Neutrophil (primary cell): ENCODE data around the gene DTX4.

Source experiments
- H3K27ac ChIP-seq: fragments of 200-600 bp; sonication (generic); 2 replicates; pipeline ENCODE4 v1.5.1; 2016; ENCODE audit warnings: mild to moderate bottlenecking, moderate library complexity
- H3K27me3 ChIP-seq: fragments of 200-600 bp; sonication (generic); 2 replicates; pipeline ENCODE4 v1.6.0; 2016; ENCODE audit warnings: mild to moderate bottlenecking
- H3K36me3 ChIP-seq: fragments of 200-600 bp; sonication (generic); 2 replicates; pipeline ENCODE4 v1.5.1; 2017
- H3K4me1 ChIP-seq, 2 experiments: fragments of 200-600 bp in 1 of 2; sonication (generic) in 1 of 2; 1 replicate in 1 of 2; 2 replicates in 1 of 2; pipeline versions ENCODE4 v1.5.1 to v1.6.1; 2013 to 2016; ENCODE audit warnings: low read depth in 1 of 2, low read length in 1 of 2, mild to moderate bottlenecking in 1 of 2, moderate library complexity in 1 of 2; ENCODE audit not compliant: control insufficient read depth in 1 of 2, insufficient read depth in 1 of 2
- H3K4me3 ChIP-seq, 2 experiments: fragments of 200-600 bp in 1 of 2; sonication (generic) in 1 of 2; 1 replicate in 1 of 2; 2 replicates in 1 of 2; pipeline ENCODE4 v1.5.1; 2013 to 2016; ENCODE audit warnings: low read depth in 1 of 2, low read length in 1 of 2, mild to moderate bottlenecking in 1 of 2, moderate library complexity in 1 of 2
- H3K9me3 ChIP-seq: fragments of 200-600 bp; sonication (generic); 2 replicates; pipeline ENCODE4 v1.5.1; 2016
- TF ChIP-seq, protein P1 (sequence below): fragments of 200-600 bp; sonication (generic); IDR thresholded peaks from 2 replicates; pipeline ENCODE4 v1.5.1; 2016; ENCODE audit warnings: antibody characterized with exemption

The DTX4 gene

DNA sequence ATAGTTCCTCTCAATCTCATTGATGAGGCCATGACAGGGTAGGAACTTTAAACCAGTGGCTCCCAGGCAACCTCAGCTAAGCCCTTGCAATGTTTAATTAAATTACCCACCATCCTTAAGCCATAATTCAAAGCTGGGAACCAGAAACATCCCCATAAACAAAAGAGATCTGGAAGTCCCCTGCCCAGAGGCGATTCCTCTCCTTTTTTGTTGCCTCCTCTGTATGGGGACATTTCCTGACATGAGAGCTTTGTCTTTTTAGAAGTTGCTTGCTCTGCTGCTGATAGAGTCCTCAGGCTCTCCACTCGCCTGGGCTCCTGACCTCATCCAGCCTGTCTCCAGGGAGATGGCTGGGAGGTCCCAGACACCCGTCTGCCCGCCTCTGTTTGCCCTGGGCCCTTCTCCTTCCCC lies 3.2 kb downstream of the DTX4 start:
- Histone ChIP-seq H3K4me3 (no peak overlapping the region), H3K9me3 (no peaks in the 10 kb centered on the region), H3K4me1 (peaks cover 23 to 26% of the 10 kb centered on the region in 2 experiments), H3K27me3 (peaks cover 35% of the 10 kb centered on the region), H3K27ac (peak overlapping the region; percentile 13), H3K36me3 (peaks cover 7% of the 10 kb centered on the region)
- TF ChIP-seq, protein P1, sequence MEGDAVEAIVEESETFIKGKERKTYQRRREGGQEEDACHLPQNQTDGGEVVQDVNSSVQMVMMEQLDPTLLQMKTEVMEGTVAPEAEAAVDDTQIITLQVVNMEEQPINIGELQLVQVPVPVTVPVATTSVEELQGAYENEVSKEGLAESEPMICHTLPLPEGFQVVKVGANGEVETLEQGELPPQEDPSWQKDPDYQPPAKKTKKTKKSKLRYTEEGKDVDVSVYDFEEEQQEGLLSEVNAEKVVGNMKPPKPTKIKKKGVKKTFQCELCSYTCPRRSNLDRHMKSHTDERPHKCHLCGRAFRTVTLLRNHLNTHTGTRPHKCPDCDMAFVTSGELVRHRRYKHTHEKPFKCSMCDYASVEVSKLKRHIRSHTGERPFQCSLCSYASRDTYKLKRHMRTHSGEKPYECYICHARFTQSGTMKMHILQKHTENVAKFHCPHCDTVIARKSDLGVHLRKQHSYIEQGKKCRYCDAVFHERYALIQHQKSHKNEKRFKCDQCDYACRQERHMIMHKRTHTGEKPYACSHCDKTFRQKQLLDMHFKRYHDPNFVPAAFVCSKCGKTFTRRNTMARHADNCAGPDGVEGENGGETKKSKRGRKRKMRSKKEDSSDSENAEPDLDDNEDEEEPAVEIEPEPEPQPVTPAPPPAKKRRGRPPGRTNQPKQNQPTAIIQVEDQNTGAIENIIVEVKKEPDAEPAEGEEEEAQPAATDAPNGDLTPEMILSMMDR: no peak

GRCh38 chr11:59176330-59176729 lies 4.4 kb downstream of the DTX4 start:
- Histone ChIP-seq H3K9me3 (no peaks in the 10 kb centered on the region), H3K27ac (no peak overlapping the region), H3K27me3 (peaks cover 35% of the 10 kb centered on the region), H3K4me1 (peaks cover 23 to 24% of the 10 kb centered on the region in 2 experiments), H3K4me3 (no peak overlapping the region), H3K36me3 (peaks cover 7% of the 10 kb centered on the region)
- TF ChIP-seq, protein P1: no peak

DNA sequence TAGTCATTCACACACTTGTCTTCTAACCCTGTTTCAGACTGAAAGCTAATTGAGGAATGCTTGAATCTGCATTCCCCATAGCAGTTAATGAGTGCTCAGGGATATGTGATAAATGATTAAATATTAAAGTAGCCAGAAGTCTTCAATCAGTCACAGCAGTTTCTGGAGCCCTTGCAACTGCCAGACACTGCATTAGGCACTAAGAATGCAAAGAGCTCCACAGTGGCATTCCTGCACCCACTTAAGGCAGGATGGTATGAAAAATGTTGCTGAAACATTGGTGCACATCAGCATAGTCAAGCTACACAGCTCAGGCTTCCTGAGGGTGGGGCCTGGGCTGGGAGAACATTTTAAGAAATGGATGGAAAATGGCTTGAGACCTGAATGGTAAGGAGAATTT lies 6.5 kb downstream of the DTX4 start:
- no peak overlapping the region for H3K4me3 ChIP-seq
- no peaks in the 10 kb centered on the region for H3K9me3 ChIP-seq
- TF ChIP-seq, protein P1: no peak
- peaks cover 27% of the 10 kb centered on the region for H3K36me3 ChIP-seq
- H3K27ac ChIP-seq: no peak overlapping the region
- peaks cover 26% of the 10 kb centered on the region for H3K27me3 ChIP-seq
- peaks cover 9% of the 10 kb centered on the region in 2 experiments for H3K4me1 ChIP-seq

DNA sequence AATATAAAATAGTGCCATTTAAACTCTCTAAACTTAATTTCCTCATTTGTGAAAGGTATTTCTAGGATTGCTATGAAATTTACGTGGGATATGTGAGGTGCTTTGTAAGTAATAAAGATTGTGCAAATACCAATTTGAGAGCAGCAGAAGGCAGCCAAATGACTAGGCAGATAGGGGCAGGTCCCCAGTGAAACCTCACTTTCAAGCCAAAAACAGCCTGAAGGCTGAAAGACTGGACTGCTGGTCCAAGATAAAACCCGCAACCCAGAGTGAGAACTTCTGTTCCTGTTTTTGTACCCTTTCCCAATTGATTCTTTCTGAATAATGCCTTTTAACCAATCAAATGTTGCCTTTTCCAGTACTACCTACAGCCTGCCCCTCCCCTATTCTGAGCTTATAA lies 7.2 kb downstream of the DTX4 start:
- Histone ChIP-seq H3K27ac (no peak overlapping the region), H3K36me3 (peaks cover 34% of the 10 kb centered on the region), H3K4me3 (no peak overlapping the region), H3K27me3 (peaks cover 19% of the 10 kb centered on the region), H3K9me3 (no peaks in the 10 kb centered on the region), H3K4me1 (peaks cover 1 to 2% of the 10 kb centered on the region in 2 experiments)
- TF ChIP-seq, protein P1: no peak

DNA sequence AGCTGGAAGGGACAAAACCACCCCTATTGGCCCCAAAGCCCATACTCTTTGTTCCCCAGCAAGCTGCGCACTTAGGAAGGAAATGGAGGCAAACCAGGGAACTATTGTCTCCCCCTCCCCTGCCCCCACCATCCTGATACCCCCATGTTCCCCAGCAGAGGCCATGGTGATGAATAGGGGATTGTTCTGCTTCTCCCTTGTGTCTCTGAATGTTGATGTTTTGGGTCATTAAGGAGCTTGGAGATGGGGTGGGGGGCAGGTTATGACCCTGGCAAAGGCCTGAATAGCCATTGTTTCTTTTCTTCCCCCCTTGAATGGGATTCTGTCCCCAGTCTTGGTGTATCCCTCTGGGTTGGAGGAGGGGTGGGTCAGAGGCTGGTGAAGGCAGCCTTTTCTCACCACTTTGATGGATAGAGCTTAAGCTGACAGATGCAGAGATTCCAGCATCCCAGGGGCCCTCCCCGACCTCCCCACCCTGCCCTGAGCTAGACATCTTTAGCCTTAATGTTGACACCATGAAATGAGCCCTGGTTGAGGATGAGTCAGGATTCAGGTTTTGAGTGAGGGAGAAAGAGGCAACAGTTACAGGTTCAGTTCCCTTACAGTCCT lies 8.3 kb downstream of the DTX4 start:
- Histone ChIP-seq H3K27ac (no peak overlapping the region), H3K4me1 (no peaks in the 10 kb centered on the region), H3K27me3 (peaks cover 8% of the 10 kb centered on the region), H3K36me3 (peaks cover 42% of the 10 kb centered on the region), H3K4me3 (no peak overlapping the region), H3K9me3 (no peaks in the 10 kb centered on the region)
- TF ChIP-seq, protein P1: no peak
